HG02884 (cell line): Measurements from ENCODE around the gene CCDC15.

ENCODE experiments used
- ATAC-seq: cut with Tn5 transposase; IDR thresholded peaks from one replicate; pipeline ENCODE4 v1.9.1; 2021; ENCODE audit warnings: mild to moderate bottlenecking, moderate library complexity; ENCODE audit not compliant: unreplicated experiment

The CCDC15 gene, protein sequence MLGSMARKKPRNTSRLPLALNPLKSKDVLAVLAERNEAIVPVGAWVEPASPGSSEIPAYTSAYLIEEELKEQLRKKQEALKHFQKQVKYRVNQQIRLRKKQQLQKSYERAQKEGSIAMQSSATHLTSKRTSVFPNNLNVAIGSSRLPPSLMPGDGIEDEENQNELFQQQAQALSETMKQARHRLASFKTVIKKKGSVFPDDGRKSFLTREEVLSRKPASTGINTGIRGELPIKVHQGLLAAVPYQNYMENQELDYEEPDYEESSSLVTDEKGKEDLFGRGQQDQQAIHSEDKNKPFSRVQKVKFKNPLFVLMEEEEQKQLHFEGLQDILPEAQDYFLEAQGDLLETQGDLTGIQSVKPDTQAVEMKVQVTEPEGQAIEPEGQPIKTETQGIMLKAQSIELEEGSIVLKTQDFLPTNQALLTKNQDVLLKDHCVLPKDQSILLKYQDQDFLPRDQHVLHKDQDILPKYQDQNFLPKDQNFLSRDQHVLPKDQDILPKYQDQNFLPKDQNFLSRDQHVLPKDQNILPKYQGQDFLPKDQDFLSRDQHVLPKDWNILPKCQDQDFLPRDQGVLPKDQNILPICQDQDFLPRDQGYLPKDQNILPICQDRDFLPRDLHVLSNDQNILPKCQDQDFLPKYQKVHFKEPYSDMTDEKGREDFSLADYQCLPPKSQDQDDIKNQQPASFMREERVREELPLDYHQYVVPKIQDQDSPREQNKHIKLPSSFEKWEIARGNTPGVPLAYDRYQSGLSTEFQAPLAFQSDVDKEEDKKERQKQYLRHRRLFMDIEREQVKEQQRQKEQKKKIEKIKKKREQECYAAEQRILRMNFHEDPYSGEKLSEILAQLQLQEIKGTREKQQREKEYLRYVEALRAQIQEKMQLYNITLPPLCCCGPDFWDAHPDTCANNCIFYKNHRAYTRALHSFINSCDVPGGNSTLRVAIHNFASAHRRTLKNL

DNA sequence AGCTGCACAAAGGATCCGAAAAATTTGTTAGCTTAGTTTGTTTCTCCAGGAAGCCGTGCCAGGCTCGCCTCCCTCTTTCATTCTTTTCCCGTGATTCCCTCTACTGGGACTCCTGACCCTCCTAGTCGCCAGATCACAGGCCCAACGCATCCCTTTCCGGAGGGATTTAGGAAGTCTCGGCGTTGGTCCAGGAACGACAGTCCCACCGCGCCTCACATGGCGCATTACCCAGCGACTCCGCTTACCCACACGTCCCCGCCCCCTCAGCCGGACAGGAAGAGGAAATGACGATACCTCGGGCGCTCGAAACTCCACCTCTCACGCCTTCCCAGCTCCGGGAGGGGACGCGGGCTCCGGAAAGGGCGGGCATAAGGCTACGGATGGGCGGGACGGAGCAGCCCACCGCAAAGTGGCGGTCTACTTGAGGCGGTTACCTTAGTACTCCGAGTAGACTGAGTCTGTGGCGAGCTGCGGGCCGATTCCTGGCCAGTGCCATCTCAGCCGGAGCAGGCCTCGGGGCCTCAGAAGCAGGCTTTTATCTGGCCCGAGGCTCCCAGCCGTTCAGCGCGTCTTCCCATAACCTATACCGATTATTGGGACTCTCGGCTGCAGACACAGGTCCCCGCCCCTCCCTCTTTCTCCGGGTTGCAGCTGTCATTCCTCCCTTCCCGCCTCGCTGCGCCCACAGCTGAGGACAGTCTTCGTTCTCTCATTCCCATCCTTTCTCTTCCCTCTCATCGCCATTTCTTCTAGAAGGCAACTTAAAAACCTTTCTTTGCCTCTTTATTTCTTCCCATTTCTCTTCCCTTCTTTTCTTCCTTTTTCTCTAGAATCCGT is at the start of gene CCDC15:
CCDC15 (plus strand) TSS at position 450 of the 837 bp plus-strand sequence. CDS start 531 bp downstream, outside the sequence.
- peak; percentile 99 for ATAC-seq

DNA sequence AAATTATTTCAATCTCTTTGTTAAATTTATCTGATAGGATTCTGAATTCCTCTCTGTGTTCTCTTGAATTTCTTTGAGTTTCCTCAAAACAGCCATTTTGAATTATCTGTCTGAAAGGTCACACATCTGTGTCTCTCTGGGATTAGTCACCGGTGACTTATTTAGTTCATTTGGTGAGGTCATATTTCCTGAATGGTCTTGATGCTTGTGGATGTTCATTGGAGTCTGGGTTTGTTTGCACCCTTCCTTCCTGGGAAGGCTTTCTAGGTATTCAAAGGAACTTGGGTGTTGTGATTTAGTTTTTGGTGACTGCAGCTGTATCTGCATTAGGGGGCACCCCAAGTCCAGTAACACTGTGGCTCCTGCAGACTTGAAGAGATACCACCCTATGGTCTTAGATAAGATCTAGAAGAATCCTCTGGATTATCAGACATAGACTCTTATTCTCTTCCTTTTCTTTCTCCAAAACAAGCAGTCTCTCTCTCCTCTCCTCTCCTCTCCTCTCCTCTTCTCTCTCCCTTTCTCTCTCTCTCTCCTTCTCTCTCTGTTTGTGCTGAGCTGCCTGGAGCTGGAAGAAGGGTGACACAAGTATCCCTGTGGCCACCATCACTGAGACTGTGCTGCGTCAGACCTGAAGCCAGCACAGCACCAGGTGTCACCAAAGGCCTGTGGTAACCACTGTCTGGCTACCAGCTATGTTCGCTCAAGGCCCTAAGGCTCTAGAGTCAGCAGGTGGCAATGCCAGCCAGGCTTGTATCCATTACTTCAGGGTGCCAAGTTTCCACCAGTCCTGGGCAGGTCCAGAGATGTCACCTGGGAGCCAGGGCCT is 38.2 kb upstream of the CCDC15 start:
- no peak for ATAC-seq

DNA sequence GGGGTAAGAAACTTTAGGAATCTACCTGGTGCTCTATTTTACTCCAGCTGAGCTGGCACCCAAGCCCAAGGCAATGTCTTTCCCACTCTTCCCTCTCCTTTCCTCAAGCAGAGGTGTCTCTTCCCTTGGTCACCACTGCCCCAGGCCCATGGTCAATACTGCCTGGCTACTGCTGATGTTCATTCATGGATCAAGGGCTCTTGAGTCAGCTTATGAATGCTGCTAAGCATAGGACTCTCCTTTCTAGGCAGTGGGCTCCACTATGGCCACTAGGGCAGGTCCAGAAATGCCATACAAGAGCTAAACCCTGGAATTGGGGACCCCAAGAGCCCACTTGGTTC is 37.7 kb upstream of the CCDC15 start:
- ATAC-seq = no peak

DNA sequence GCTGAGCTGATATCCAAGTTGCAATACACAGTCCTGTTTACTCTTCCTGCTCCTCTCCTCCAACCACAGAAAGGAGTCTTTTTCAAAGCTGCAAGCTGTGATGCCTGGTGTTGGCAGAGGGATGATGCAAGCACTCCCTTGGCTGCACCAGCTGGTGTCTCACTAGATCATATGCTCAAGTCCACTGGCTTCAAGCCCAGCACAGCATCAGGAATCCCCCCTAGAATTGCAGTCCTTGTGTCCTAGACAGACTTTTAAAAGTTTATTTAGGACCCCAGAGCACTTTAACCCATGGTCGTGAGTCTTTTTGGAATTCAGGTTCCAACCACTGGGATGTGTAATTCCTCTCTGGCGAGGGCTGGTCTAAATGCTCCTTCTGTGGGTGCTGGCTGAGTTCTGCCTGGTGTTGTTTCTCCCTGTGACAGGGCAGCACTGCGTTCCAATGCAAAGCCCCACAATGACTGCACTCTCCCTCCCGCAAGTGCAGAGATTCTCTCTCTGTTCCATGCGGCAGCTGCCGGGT is 36.8 kb upstream of the CCDC15 start:
- ATAC-seq = no peak

DNA sequence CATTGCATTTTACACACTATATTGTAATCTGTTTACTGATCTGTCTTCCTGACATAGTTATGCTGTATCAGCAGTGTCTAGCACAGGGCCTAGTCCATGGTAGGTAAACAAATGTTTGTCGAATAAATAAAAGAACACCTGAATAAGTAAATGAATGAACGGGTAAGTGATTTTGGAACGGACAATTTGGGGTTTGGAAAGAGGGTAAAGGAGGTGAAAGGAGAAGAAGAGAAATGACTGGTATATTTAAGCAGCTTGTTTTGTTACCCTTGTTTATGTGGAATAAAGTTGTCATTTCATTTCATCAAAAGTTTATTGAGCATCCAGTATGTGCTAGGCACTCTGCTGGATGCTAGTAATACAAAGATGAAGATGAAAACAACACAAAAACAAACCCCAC is 35.1 kb upstream of the CCDC15 start, which contains the start of gene HEPN1:
HEPN1 (plus strand) TSS at position 301 of the 400 bp plus-strand sequence.
- ATAC-seq = no peak

DNA sequence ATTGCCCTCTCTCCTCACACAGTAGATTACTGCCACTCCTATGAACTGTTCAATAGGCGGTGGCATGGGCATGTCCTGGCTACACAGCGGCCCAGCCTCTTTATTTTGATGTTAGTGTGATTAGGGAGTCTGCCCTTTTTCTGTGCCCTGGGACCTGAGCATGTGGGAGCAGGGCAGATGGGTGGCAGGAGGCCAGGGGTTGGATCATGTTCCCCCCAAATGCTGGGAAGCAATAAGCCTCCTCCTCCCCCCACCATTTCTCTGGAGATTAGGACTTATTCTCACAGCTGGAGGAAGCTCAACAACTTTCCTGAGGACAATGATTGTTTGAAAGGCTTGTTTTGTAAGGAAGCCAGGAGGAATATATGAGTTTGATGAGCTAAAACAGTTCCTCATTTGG is 34.1 kb upstream of the CCDC15 start:
- no peak for ATAC-seq

DNA sequence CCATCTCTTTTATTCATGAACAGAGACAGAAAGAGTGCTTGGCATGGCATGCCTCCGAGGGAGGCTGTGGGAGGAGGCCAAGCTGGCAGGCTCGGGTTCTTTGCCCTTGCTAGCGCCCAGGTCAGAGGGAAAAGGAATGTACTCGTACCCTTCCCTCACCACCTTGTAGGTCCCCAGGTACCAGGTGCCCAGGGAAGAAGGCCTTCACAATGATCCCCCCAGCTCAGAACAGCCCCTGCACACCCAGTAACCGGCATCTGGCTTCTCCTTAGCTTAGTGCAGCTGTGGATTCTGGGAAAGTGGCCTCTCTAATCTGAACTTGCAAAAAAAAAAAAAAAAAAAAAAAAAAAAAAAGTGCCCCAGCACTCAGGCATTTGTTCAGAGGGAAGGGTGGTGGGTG is 33.6 kb upstream of the CCDC15 start:
- no peak for ATAC-seq

DNA sequence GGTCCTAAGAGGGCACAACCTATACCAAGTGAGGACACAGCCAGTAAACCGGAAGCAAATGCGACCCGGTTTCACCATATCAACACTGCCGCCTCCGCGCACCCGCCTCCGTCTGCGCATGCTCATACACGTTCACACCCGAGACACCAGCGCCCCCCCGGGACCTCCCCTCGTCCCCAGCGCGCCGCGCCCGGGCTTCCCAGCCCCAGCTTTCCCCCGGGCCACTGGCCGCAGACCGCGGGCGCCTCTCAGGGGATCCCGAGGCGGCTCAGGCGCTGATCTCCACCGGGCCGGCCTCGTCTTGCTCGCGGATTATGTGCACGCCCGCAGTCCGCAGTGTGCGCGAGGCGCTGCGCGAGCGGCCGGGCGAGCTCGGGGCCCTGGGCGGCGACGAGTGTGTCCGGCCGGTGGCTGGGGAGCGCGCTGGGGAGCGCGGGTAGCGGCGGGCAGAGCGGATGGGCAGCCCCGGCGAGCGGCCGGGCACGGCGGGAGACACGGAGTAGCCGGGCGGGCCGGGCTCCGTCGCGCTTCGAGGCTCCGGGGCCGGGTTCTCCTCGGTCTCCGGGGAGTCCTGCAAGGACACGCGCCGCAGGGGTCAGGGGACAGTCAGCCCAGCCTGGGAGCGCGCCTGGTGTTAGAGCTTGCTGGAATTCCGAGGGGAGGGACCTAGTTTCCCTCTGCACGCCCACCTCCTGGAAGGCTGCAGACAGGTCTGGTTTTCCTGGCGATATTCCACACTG is 33.0 kb upstream of the CCDC15 start:
- ATAC-seq = peak; percentile 73

DNA sequence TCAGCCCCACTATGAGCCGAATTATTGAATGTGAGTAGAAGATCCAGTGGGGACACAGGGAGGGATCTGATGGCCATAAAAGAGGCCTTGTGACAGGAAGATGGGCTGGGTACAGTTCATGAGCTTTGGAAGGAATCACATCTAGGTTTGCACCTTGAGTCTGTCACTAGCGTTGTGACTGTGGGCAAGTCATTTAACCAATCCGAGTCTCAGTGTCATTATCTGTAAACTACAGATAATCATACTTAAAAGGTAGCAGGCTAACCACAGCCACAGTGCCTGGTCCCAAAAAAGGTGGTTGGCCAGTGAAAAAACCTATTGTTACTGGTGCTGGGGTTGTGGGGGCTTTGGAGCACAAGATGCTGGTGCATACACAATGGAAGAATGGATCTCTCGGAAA is 31.2 kb upstream of the CCDC15 start:
- no peak for ATAC-seq

DNA sequence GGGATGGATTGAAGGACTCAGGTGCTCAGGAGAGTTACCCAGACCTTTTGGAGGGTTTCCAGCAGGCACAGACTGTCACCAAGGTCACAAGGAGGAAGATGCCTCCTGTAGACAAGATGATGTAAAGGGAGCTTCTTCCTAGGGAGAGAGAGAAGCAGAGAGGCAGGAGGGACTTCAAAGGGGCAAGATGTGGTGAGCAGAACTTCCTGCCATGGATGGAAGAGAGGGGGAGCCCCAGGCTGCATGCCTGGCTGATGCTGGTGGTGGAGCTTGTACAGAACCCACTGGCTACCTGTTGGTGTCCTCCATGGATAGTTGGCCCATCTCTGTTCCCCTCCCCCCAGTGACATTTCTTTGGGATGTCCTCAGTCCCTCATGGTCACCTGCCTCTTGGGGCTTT is 30.7 kb upstream of the CCDC15 start:
- ATAC-seq = no peak

DNA sequence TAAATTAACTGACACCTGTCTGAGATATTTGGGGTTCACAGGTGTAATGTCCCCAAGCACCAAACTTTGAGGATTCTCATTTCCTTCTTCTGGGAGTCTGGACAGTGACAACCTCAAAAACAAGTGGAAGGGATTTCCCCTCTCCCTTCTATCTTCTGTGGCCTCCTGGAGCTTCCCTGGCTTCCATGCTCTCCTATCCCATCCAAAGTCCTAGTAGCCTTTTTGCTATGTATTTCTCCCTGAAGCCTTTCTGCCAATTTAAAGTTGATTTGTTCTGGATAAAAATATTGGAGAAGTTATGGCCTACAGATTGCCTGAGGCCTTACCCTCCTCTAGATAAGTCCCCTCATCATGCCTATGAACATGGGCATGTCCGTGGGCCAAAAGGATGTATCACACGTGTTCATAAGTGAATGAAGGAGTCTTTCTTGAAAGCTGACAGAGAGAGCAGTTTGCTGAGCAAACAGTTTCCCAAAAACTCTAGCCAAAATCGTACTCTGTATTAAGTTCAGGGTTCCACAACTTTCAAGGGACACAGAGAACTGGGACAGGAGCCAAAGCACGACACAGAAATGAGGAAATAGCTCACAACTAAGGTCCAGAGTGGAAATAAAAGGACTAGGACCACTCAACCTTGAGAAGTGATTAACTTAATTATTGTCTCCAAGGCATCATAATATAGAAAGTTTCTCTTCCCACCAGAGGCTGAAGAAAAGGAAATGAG is 24.9 kb upstream of the CCDC15 start:
- ATAC-seq = no peak

DNA sequence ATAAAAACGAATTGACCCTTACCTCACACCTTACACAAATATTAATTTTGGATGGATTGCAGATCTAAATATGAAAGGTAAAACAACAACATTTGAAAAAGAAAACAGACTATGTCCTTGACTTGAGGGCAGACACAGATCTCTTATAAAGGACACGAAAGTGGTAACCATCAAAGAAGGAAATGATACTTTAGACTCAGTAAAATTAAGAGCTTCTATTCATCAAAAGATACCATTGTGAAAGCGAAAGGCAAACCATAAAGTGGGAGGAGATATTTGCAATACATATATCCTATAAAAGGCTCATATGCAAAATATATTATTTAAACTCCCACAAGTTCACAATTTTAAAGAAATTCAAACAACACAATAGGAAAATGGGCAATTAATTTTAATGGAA is 23.2 kb upstream of the CCDC15 start:
- peak; percentile 86 for ATAC-seq

DNA sequence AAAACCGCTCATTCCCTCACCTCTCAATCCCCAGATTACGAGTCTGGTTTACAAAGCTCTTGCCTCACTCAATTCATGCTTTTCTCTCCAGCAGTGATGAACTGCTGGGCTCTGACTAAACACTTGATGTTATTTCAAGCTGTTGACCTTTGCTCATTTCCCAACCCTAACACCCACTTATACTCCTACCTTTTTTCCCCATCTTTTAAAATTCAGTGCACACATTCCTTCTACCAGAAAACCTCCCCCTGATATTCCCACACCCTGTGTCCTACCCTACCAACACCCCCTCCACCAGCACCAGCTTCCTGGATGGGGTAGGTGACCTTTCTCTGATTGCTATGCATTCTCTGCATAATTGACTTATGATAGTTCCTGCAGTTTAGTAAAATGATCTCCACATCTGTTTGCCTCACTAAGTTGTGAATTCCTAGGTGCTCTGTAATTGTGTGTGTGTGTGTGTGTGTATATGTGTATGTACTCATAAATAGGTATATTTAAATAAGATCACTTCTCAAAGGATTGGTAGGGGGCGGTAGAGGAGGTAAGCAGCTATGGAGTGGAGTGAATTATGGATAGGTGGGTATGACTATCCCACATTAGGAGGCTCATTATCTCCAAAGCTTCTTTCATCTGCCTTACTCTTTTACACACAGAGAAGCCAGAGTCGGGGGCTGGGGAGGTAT is 19.0 kb upstream of the CCDC15 start:
- ATAC-seq = no peak

DNA sequence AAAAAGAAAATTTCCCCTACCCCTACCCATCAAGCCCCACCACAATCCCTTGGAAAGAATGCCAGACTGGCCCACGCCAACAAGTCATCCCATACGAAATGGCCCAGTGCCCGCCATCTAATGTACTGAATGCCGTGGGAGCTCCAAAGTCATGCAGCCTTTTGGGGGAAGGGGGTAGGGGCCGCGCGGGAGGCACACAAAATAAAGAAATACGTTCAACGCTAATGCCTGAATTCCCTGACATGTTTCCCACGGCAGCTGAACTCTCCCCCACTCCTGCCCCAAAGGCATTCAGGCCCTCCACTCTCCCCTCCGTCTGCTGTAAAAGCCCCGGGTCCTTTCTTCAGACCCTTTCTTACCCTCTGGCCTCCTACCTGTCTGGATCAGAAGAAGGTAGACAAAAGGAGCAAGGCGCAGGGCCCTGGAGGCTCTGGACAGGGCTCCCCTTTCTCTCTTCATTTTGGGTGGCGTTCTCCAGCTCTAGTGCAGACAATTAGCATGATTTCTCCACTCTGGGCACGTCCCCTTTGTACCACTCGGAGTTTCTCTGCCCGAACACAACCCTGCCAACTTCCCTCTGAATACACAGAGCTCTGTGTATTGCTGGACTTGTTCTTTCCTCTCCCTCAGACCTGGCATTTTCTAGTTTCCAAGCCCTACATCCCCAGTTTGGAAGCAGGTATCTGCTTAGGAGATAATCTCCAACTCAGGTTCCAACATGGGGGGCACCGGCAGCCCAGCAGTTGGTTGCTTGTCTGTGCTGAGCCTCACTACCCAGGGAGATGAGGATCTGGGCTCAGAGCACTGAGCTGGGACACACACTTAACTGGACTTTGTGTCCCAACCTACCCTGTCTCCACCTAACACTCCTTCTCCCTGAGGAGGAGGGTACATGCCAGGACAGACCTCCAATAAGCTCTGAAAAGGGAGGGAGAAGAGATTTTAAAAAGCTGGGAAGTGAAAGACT is 18.2 kb upstream of the CCDC15 start, which contains the start of gene HEPACAM:
HEPACAM (minus strand) TSS at position 500 of the 967 bp plus-strand sequence; CDS start at position 459, 41 bp downstream.
- no peak for ATAC-seq

DNA sequence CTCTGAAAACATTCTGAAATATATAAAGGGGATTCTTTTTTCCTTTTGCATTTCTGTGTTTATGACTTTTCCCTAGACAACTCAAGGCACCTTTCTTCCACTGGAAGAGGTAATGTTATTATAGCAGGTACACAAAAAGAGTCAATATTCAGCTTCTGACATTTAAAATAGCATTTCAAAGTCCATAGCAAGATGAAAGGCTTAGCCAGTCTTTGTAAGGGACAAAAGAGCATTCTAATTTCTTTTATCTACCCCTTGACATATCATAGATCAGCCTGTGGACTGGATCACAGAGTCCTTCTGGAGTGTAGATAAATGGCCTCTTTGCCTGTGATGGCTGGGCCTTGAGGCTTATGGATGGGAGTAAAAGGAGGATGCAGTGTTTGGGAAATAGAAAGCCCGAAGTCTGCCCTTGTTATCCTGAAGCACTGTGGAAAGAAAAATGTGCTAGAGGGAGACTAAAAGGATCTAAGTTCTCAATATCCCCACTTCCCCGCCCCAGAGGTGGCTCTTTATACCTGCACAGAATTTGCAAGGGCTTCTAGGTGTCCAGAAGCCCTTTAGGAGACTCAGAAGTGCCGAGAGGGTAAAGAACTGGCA is 16.6 kb upstream of the CCDC15 start:
- ATAC-seq = no peak

DNA sequence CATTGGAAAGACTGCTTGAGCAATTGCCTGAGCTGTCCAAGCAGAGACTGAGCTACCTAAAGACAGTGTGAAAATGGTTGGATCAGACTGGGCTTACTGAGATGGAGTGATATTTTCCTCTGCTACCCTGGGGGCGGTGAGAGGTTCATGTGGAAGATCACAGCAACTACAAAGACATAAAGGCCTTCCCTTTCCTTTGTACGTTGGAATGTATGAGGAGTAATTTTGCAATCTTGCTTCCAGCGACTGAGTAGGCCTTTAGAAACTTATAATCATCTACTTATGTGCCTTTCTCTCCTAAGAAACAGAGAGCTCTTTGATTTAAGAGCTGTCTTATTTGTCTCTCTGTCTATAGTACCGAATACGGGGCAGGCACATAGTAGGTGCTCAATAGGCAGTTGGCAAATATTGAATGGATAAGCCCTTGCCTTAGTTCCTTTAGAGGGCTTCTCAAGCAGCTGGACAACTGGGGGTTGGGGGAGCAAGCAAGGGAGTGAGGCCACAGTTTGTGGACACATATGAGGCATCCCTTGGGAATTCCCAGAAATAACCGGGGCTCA is 15.7 kb upstream of the CCDC15 start:
- ATAC-seq = no peak
